Stimulated activated CD8-positive, alpha-beta memory T cell treated with anti-CD3 and anti-CD28 coated beads, Interleukin-15, amount 100 ng/mL, for 24 hours (primary cell): ENCODE data around the gene NRP1.
"Not testable (repeated sequence)": the region's sequence is repeated elsewhere in the genome, so short reads cannot be mapped to it uniquely, and the experiment has no call there.

Experiments used
- DNase-seq: peaks from one replicate; pipeline ENCODE4 v3.0.0-alpha.2; 2020; ENCODE audit warnings: low read depth

The NRP1 gene

DNA sequence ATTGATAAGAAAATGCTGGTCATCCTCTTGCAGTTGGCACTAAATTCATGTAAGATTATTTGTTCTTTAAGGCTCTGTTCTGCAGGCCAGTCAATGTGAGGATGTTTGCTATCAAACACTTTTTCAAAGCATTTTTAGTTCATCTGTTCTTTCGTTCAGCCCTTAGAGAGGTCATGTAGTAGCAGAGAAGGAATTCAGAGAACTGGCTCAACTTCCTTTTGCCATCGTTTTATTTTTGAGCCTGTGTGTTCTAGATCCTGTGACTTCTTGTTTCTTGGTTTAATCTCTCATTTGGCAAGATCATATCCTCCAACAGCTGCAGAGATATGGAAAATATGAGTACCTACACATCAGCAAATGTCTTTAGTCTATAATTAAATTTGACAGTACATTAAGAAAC lies 184.3 kb downstream of the NRP1 start:
- DNase-seq, result no peak

DNA sequence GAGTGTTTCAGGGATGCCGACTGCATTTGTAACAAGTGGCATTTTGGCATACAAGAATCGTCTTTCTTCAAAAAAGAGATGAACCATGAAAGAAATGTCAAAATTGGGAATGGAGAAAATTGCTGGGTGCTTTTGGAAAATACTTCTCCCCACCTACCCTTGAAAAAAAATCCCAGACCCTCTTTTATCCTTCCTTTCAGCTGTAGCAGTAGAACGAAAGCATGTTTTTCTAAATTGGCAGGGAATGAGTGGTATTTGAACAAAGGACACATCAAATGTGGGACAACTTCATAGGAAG lies 187.5 kb downstream of the NRP1 start:
- no peak for DNase-seq

DNA sequence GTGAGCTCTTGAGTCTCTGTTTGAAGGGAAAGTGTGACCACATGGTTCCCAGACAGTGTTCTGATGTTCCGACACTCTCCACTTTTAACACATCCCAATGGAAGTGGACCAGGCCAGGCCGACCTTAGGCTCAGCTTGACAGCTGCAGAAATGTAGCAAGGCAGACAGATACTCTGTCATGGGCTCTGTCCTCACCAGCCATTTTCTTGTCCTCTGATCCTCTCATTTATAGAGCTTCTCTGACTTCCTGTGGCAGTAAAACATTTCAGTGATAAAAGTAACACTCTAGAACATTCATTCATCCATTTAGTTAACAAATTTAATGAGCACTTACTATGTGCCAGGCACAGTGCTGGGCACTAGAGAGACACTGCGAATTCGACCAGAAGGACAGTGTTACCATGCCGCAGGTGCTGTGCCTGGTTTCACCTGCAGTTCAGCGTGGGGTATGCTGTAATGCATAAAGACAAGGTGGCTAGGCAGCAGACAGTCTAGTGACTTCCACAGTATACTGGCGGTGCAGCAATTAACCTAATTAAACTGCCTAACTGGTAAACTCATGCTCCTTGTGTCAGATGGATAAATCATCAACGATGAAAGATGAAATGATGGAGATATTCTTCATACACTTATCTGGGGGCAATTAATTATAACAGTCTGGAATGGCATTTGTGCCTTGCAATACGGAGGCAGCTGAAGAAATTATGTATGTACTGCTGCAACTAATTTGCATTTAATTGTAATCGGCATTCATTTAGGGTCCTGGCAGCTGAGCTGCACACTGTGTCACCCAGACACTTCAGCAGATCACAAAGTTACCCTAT lies 188.1 kb downstream of the NRP1 start:
- no peak for DNase-seq

DNA sequence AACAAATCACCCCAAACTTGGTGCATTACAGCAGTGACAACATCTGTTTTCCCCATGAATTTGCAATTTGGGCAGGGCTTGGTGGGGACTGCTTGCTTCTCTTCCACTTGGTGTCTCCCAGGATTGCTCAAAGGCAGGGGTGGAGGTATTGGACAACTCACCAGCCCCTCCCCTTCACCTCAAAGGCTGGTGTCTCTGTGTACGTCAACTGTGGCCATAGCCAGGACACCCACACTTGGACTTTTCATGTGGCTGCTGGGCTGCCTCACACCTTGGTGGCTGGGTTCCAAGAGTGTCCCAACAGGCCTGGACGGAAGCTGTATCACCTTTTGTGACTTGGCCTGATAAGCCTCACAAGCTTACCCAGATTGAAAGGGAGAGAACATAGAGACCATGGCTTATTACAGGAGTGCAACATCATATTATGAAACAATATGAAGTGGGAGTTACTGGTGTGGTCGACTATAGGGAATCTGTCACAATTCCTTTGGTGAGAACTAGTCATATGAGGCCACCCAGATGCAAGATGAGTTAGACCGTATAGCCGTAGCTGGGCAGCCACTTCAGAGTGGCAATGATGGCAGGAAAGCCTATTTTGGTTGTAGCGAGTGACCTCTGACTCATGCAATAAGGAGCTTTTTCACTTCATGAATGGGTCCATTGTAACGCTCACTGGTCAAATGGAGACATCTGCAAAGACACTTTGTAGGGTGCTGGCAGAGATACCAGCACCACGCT lies 188.8 kb downstream of the NRP1 start:
- DNase-seq, result no peak

DNA sequence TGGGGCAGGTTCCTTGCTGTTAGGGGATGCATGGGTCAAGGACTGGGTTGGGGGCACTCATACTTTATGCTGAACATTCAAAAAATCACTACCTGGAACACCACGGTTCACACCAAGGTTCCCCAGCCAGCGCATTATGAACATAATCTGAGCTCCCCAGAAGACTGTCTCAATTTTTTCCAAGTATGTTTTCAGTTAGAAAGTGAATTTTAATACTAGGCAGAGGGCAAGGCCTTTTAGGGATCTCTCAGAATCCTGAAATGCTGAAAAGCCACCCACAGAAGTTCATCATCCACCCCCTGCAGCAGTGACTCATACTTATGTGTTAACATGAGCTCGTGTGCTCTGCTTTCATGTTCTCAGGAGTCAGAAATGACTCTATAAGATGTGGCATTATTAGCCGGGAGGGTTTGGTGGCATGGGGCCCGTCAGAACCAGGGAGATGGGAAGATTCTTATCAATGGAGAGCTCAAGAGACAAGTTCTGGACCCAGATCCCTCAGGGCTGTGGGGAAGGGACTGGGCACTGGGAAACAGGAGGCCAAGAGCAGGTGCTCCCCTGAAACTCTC lies 191.2 kb downstream of the NRP1 start:
- DNase-seq, result no peak

DNA sequence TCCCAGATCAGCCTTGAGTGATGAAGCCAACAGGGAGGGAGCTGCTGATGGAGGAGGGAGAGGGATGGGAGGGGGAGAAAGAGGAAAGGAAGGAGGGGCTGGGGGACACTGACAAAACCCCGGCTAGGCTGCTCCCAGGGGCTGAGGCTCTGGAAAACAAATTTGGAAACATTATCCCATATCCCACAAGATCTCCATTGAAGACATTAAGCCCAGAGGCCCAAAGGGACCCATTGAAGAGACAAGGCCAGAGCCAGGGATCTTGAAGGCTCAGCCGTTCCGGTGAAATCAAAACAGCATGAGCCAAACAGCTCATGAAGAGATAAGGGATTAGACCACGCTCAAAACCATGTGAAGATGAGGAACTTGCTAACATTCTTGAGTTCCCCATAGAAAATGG lies 192.2 kb downstream of the NRP1 start:
- no peak for DNase-seq

DNA sequence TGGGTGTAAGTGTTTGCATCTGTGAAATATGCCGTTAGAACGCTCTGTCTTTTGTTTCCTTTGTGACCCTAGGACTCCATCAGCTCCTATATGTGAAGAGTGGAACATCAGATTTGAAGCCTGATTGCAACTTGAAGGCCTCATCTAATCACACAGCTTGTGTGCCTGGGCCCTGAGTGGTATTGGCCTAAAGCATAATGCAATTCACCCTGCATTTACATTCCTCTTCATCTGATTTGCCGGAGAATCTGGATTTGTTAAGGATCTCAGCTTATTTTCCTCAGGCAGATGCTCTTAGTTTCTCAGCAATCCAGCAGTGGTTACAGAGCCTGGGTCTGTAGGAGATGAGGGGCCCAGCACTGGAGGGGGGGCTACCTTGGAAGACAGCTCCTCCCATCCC lies 193.2 kb downstream of the NRP1 start:
- no peak for DNase-seq

DNA sequence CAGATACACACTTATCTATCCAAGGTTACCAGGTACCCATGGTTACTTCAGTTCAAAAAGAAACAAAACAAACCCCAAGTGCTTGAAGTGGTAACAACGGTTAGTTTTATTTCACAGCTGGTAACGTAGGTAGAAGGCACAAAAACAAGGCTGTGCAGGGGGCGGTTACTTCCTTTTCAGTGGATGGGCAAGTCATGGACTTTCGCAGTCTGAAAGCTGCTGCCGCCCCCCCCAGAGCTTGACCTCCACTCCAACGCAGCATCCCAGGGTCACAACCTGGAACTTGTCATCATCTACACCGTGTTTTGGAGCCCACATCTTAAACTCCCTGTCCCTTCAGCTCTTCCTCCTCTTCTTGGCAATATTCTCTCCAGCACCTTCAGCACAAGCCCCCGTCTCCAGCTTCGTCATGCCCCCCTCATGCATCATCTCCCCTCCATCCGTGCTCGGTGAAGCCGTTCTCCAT lies 195.3 kb downstream of the NRP1 start:
- no peak for DNase-seq

DNA sequence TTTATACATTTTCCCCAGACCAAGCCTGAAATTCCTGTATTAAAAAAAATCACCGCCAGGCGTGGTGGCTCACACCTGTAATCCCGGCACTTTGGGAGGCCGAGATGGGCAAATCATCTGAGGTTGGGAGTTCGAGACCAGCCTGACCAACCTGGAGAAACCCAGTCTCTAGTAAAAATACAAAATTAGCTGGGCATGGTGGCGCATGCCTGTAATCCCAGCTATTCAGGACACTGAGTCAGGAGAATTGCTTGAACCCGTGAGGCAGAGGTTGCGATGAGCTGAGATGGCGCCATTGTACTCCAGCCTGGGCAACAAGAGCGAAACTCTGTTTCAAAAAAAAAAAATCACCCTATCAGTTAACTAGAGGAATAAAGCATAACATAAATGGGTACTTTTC lies 195.8 kb downstream of the NRP1 start:
- DNase-seq, result not testable (repeated sequence)

DNA sequence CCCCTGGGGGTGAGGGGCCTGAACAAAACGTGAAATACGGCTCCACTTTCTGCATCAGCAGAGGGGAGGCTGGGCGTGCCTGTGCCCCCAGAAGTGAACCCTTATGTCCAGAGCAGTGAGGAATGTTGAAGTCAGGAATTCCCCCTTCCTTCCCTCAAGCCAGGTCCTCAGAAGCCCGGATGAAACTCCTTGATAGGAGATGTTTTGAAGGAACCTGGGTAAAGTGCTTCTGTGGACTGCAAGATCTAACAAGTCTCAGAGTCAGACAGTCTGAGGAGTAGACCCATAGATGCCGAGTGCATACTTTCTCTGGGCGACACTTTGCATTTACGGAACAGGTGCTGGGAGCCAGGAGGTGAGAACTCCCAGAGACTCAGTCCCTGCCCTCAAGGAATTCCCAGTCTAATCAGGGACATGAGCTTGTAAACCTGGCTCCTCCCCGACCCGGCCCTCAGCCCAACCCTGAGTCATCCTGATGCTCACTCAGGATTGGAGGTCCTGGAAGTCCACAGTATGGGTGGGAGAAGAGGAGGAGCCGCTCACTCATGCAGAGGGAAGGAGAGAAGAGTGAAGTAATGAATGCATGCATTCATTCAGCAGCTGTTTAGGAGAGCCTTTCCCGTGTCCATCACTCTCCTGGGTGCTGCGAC lies 197.0 kb downstream of the NRP1 start:
- no peak for DNase-seq

DNA sequence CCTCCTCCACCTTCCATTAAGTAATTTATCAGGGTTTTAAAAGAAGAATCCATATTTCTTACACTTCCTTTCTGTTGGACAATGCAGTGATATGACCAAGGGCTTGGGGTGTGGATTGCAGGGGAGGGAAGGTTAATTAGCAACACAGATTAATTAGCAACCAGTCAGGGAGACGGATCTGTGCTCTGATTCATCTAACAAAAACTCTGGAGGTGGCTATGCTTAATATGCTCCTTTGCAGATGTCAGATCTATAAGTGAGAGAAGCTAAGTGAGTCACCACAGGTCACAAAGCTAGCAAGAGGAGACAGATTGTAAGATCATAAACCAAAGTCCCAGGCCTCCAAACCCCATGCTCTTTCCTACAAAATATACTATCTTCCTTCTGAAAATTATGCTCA lies 197.7 kb downstream of the NRP1 start:
- no peak for DNase-seq

DNA sequence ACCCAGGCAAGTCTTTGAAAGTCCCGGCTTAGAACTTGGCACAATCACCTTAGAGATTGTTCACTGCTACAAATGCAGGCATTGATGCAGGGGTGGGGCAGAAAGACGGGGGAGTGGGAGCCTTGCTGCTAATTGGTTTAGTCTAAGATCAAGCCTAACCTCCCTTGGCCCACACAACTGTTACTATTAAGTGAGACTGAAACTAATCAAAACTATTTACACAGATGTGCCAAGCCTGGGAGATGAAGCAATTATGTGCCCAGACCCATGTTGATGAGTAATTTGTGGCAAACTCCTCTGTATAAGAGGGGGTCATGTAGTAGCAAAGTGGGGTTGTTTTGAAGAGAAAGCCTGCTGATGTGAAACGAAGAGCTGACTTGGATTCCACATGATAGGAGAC lies 198.2 kb downstream of the NRP1 start:
- no peak for DNase-seq

DNA sequence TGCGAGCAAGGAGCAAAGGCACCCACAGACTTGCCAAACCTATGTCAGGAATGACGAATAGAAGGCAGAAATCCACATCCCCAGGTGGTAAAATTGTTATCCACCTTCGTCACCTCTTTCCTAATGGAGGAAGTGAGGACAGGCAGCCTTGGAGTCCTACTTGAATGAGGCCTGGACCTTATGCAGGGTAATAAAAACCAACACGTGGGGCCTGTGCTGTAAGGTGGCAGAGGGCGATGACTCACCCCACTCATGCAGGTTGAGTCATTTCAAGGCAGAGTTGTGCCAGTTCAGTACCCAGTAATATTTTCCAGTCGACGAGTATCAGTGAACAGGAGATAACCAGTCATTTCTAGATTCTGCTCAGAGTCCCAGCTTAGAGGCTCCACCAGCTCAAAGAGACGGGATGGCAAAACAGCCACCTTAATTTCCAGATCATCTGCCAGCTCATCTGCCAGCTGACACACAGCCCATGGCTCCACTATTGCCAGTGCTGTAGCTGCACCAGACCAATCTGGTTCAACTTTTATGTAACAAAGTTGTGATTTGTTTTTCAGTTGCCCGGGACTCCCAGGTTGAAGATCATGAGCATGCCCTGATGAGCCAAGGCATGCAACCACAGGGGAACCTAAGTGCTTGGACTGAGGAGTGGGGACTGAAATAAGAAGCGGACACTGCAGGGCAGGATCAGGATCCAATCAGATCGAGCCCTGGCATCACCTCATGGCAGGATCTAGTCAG lies 200.3 kb downstream of the NRP1 start:
- DNase-seq, result no peak

DNA sequence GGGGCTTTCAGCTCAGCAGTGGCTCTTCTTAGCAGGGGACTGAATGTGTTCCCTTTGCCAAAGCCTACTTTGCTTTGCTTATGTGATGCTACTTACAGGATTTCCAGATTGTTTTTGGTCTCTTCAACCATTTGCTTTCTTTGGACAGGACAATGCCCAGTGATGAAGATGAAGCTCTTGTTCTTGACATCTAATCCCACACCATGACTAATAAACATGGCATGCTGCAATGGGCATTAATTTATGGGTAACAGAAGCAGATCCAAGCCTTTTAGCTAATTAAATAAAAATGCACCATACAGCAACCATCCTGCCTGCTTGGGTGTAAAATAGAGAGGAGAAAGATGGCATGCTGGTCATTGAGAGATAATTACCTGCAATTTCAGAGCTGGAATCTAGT lies 200.9 kb downstream of the NRP1 start:
- DNase-seq, result no peak

DNA sequence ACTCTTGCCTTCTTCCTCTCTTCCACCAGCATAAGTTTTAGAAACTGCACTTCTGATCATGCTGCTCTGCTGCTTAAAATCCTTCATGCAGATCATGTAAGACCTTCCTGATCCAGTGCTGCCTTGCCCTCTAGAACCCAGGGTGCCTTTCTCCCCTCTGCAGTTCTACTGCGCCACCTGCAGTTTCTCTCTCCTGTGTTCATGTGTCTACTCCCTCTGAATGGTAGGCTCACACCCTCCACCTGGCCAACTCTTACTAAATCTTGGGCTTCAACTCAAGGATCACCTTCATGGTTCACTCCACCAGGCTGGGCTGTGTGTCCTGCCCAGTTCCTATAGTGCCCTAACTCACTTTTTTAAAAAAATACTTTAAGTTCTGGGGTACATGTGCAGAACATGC lies 201.8 kb downstream of the NRP1 start:
- no peak for DNase-seq

DNA sequence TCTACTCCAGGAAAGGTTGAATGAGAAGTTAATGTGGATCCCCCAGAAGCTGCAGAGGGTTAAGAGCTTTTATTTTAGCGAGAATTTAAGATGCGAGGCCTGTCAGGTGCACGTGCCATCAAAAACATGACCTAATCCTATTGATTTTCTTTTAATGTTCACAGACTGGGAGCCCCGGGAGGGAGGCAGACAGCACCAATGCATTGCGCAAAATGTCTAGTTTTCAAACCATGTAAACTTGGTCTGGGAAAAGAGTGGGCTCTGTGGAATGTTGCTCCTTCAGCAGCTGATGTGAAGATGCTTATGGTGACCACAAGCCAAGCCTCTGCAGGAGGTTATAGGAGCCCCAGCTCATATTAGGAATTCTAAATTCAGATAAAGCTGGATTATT lies 204.5 kb downstream of the NRP1 start:
- DNase-seq, result no peak

DNA sequence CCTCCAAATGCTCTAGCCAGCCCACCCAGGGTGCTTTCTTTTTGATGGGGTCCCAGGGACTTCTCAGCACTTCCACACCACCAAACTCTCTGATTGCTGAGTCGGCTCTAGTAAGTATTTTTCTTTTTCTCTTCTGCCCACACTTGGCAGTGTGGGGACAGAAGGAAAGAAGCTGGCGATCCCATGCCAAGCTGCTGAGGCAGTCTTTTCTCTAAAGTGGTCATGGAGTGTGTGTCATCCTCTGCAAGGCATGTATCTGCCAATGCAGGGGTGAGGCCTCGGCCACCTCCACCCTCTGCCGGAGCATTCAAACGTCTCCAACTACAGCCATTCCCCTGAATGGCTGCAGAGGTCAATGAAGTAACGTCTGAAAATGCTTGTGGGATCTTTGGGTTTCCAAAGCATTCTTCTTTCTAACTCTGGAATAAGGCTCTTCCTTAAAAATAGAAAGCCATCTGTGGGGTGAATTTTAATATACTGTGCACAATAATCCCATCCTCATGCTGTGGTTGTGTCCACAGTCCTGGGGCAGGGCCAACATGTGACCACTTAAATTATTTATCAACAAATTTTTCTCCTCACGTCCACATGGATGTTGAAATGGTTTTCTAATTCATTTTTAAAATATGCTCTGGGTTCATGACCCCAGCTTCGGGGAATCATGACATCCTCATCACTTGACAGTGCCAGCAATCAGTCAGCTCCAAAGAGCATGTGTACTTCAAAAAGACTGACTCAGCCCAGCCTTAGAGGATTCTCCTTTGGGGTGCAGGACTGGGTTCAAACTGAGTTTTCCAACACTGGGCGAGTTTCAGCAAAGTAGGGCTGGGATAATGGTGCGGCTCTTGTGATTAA lies 205.1 kb downstream of the NRP1 start:
- DNase-seq, result no peak

DNA sequence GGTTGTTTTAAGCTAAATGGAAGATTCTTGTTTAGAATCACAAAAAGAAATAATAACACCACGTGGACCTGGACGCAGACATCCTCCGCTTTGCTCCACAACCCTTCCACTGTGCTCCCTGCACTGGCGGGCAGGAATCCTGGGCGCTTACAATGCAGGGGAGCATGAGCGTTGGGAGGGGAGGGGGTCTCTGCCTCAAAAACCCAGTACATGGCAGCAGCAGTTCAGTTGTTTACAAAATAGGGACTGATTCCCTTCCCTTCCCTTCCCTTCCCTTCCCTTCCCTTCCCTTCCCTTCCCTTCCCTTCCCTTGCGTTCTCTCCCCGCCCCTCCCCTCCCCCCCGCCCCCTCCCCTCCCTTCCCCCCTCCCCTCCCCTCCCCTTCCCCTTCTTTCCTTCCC lies 206.8 kb downstream of the NRP1 start:
- no peak for DNase-seq
